Measurements from ENCODE around the gene LRRC74B. TPM values are rescaled to one million over a fixed set of nuclear protein-coding genes. Genes with fewer than 3 reads are reported as not detected.
"Not testable (repeated sequence)": the region's sequence is repeated elsewhere in the genome, so short reads cannot be mapped to it uniquely, and the experiment has no call there.

LRRC74B gene, protein sequence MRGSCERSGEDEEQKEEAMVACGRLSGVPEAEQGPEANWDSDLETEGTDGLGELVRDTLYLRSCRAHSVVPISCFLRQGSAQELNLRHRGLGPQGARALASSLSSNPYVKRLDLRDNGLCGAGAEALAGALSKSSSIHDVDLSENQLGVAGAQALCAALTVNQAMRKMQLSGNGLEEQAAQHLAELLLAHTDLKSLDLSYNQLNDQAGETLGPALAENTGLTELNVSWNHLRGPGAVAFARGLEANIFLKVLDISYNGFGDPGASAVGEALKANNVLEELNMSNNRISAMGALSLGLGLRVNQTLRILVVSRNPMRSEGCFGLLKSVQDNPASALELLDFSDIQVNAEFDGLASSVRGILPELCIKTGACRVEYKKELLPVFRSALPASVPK
- polyA plus RNA-seq (2013, experiment 1 of 2; ENCODE audit: insufficient read length) = 0.05 TPM
- polyA plus RNA-seq (2013, experiment 2 of 2; ENCODE audit: insufficient read length) = not detected

GRCh38 chr22:21045585-21046294, at the start of gene LRRC74B:
LRRC74B (plus strand) TSS chr22:21045946; CDS start chr22:21045987, 41 bp downstream.
- peak; percentile 92 for DNase-seq

GRCh38 chr22:20996031-20996410, 49.7 kb upstream of the LRRC74B start:
- DNase-seq = no peak

- no peak for DNase-seq
Measured at GRCh38 chr22:20996598-20997535, 48.9 kb upstream of the LRRC74B start.

DNA sequence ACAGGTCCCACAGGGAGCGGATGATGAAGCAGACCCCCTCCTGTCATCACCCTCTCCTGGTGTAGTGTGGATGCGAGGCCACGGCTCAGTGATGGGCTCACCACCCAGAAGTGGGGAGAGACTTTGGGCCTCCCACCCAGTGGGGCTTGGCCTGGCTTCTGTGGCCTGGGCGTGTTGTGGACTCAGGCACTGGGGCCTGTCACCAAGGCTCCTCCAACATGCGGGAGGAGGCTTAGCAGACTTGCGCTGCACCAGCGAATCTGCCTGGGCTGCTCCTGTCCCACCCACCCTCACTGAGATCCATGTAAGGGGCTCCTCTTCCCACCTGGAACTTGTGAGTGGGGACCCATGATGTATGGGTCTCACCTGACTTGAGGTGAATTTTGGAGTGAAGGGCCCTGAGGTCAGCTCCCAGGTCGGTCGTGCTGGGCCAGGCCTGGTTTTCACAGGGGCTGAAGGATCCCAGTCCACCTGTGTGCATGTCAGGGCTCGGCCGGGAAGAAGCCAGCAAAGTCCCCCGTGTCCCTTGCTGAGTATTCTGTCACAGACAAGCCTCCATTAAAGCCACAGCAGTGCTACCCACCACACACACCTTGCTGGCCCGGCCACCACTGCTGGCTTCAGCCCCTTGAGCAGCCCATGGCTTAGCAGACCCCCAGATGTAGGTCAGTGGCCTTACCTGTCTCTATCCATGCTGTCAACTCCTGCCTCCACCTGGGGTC, 48.0 kb upstream of the LRRC74B start:
- DNase-seq = no peak

GRCh38 chr22:20998411-20999336, 47.1 kb upstream of the LRRC74B start:
- no peak for DNase-seq

GRCh38 chr22:20999350-21000206, 46.2 kb upstream of the LRRC74B start:
- no peak for DNase-seq

DNA sequence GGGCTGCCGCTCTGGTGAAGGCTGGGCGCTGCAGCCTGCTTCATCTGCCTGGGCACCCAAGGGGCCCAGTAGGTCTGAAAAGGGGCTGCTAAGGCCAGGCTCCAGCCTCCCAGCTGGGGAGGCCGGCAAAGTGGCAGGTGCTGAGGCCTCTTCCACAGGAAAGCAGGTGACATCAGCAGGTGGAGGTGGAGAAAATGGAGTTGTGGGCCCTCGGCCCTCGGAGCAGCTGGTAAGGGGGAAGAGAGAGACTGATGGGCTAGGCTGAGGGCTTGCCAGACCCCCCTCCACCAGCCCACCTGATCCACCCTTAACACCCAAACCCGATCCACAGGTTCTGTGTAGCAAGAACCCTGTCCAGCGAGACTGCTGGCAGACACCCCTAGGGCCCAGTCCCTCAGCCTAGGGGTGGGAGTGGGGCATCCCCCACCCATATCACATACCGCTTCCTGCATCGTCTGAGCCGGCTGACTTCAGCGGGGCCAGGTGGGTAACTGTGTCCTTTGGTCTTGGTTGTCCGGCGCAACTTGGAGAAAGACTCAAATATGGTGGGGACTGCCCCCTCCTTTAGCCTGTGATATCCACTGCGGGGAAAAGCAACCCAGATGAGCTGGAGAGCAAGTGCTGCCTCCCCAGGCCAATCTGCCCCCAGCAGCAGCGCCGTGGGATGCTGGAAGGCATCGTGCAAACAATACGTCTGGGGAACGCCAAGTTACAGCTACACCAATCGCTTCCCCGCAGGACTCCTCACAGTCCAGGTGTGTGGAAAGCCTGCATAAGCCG, 45.3 kb upstream of the LRRC74B start:
- DNase-seq = no peak

DNA sequence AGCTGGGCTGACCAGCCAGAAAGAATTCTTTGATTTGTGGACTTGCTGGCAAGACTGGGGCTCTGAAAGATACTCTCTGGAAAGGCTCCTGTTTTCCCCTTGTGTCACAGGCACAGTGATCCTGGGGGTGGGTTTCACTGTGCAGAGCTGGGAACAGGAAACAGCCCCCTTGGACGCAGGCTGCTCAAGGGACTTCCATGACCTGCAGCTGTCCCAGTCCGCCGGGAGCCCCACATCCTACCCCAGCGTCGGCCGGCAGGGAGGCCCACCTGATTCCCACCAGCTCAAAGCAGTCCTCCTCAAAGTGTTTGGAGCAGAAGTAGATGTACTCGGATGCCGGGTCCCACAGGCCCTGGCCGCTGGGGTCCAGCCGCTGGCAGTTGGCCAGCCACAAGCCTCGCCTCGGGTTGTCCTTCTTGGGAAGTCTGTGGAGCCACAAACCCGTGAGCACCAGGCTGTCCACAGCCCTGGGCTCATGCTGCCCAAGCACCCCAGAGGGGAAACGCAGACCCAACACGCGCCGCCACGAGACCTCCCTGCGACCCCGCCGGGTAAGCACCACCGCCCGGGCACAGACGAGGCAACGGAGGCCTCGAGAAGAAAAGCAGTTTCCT, 44.7 kb upstream of the LRRC74B start:
- no peak for DNase-seq

- DNase-seq = peak; percentile 95
Measured at GRCh38 chr22:21001601-21002325, 44.0 kb upstream of the LRRC74B start, which contains the start of gene THAP7. THAP7 (minus strand) TSS chr22:21002118; CDS start chr22:21001911, 207 bp downstream.

- DNase-seq = no peak
Measured at GRCh38 chr22:21003782-21004181, 42.0 kb upstream of the LRRC74B start.

DNA sequence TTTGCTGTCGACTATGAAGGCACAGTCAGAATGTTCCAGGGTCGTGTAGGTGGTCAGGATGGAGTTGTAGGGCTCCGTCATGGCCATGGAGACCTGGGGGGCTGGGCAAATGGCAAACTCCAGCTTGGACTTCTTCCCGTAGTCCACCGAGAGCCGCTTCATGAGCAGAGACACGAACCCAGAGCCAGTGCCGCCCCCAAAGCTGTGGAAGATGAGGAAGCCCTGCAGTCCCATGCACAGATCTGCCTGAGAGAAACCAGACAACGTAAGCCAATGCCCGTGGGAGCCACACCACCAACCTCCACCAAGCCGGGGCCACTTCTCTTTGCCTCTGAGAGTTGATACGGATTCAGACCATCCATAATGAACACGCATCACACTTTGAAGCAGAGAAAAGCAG, 36.5 kb upstream of the LRRC74B start:
- not testable (repeated sequence) for DNase-seq

DNA sequence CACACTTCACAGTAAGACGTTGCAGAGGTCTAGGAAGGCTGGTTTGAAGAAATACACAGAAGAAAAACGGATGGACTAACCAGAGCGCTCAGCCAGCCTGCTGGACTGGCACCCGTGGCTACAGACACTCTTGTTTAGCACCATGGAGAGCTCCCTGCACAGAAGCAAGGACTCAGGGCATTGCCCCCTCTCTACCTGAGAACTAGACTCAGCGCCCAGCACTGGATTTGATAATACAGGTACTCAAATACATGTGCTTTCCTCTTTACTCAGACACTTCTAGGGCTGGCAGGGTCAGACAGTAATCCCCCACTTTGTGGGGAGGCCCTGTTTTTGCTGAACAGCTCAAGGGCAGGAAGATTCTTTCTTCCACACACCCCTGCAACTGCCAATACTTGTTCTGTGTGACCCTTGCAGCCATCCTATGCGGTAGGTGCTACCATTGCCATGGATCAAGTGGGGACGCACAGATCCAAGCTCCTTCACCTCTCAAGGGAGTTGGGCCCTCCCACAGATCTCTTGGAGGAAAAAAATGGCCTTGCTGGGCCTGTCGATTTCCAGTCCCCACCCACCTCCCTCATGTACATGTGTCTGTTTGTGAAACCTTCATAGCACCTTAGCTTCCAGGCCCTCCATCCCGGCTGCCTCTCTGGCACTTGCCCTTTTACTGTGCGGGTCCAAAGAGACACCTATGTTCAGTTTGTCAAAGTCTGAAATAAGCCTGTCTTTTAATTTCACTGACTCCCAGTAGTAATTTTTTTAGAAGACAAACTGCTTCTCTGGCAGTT, 35.9 kb upstream of the LRRC74B start:
- DNase-seq = peak; percentile 56

DNA sequence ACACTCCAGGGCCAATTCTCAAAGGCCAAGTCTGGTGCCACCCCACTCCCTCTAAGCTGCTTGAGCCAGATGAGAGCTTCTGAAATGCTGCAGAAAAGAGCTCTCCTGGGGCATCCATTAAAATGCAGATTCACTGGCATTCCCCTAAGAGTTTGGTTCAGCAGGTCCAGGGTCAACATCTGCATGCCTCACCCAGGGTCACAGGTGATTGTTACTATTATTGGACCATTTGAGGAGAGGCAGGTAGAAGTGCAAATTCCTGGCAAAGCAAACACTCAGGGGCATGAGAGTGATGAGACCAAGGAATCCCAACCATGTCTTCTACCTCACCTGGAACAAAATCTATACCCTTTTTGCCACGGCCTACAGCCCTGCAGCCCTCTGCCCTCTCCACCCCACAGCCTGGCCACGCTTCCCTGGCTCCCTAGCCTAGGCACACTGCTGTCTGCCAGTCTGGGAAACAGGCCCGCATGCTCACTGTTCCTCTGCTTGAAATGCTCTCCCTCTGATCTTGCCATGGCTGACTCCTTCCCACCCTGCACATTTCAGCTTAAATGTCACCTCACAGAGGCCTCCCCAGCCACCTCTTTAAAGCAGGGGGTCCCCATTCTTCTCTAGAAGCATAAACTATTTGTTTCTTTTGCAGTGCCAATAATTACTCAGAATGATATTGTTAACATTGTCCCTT, 35.2 kb upstream of the LRRC74B start:
- DNase-seq = no peak

- DNase-seq = no peak
Measured at GRCh38 chr22:21012446-21013407, 33.0 kb upstream of the LRRC74B start.

DNA sequence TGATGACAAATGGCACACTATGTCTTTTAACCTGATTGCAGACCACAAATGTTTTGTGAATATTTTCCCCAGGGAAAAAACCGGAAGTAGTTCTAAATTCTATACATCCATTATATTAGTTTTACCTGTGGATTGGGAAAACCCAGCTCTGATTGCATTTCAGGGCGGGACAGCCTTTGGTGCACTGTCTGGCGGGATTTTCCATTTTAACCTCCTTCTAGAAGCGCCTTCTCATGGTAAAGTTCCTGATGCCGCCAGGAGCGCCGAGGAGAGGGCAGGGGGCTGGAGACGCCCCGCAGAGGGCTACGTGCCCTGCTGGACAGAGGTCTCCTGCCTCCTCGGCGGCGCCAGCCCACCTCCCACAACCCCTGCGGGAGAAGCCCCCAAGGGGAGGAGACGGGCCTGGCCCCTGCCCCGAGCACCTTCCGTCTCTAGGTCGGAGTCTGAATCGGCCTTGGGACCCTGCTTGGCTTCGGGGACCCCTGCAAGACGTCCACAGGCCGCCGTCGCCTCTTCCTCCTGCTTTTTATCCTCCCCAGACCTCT, 32.0 kb upstream of the LRRC74B start:
- DNase-seq = no peak
